Stromal cell of bone marrow (primary cell): ENCODE results near the gene LOC128125822.

Source experiments
- DNase-seq: peaks from one replicate; pipeline ENCODE4 v3.0.0-alpha.2; 2012; ENCODE audit warnings: low read depth

Gene LOC128125822

DNA sequence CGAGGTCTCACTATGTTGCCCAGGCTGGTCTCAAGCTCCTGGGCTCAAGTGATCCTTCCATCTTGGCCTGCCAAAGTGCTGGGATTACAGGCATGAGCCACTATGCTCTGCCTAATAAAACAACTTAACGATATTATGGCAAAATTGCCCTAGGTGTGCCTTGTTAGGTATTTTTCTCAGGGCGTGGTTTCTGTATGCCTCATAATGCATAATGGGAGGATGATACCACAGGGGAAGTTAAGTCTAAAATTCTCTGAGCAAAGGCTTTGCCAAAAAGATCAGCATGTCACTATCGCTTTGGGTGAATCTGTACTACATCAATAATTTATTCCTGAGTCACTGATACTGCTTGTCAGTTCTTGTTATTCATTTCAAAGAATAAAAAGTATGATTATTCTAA, 15.9 kb upstream of the LOC128125822 start:
- DNase-seq, result no peak

DNA sequence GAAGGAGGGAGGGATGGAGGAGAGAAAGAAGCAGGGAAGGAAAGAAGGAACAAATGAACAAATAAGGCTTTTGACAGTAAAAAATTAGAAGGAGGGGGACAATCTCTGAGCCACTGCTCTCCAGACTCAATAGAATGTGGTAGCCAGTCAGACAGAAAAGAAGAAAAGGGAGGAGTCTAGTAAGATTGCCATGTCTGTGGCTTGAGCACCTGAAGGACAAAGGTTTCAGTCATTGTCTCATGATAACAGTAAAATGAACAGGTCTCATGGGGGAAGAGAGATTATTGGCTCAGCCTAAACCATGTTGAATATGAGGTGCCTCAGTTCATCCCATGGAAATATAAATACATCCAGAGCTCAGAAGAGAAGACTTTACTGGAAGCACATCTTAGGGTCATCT, 14.0 kb upstream of the LOC128125822 start:
- no peak for DNase-seq

DNA sequence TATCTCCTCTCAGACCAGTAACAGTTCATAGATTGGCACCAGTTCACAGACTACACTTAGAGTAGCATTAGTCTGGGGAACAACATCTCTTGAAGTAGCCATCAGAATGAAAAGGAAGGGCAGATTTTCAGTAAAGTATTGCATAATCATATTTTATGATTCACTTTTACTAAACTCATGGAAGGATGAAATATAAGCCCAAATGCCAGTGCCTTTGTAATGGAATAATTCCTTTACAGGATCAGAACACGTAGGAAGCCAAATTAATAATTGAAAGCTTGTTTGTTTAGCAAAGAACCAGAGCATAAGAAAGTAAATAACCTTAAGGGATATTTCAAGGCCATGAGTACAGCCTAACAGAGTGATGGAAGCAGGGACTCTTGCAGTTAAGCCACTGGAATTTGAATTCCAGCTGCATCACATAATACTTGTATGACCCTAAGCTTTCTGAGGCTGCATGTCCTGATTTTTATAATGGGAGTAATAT, 11.4 kb upstream of the LOC128125822 start:
- DNase-seq, result peak; percentile 54

DNA sequence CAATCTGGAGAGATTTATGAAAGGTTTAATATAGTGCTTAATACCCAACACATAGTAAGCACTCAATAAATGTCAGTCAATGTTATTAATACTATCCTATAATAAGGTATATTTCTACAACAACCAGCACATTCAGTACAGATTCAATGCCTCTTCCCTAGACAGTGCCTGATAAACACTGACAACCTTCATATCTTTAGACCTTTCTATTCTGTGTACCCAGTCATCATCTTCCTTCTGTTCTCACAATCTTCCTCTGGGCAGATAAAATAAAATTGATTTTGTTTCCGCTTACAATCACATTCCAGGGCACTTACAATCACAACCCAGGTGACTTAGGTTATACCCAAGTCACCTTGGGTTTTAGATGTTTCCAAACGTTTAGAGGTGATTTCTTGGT, 11.0 kb upstream of the LOC128125822 start:
- DNase-seq, result no peak

DNA sequence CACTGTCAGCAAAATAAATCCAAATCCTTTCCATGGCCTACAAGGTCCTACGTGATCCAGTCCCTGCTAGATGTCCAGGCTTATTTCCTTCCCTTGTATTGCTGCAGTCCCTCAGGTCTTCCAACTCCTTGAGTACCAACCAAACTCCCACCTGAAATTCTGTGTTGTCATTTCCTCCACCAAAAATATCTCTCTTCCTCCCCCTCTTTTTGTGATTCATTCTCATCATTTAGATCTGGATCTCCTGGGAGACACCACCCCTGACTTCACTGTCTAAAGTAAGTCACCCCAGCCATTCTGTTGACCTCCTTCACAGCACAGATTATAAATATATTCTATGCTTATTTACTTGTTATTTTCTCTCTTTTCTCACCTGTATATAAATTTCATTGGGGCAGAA, 9.0 kb upstream of the LOC128125822 start:
- no peak for DNase-seq

DNA sequence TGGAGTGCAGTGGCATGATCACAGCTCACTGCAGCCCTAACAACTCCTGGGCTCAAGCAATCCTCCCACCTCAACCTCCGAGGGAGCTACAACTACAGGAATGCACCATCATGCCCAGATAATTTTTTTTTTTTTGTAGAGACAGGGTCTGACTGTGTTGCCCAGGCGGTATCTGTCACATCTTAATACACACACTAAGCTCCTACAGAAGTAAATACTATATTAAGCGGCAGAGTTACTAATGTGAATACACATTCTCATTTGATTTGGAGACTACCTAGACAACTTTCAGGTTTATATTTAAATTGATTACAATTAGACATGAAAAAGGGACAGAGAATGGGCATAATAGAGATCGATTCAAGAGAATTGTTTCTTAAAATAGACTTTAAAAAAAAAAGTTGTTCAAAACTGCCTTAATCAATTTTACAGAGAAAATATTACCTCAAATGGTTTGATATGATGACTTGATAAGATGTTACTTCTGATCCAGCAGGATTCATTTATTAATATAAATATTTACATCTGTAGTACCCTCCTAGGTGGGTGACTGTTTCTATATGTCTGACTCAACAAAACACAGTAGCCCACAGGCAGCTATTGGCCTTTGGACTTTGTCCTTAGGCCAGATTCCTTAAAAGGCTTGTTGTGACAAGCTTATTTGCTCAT, 7.1 kb upstream of the LOC128125822 start:
- no peak for DNase-seq

DNA sequence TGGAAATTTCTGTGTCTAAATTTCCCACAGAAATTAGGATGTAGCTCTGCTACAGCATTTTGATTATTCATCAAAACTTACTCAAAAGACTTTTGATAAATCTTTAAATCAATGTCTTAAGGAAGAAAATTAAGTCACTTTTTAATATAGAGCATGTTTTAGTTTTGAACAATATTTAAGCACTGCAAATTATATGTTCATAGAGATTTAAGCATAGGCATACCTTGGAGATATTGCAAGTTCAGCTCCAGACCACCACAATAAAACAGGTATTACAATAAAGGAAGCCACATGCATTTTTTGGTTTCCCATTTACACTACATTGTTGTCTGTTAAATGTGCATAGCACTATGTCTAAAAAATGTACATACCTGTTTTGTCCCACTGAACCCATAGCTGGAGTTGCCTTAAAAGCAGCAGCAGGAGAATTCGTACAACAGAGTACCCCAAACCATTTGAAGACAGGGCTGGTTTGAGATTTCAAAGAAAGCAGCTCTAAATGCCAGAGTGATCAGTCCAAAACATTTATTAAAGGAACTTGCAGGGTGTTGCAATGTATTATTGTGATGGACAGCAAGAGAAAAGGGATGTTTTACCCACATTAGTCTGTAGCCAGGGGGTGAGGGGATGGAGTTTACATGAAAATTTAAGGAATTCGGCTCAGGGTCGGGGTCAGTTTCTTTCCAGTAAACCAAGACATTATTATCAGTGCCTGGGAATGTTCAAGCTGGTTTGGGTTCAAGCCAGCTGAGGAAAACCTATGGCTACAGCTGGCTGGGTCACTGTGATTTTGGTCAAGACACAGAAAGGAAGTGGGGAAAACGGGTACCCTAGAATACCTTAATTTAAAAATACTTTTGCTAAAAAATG, 6.3 kb upstream of the LOC128125822 start:
- no peak for DNase-seq

DNA sequence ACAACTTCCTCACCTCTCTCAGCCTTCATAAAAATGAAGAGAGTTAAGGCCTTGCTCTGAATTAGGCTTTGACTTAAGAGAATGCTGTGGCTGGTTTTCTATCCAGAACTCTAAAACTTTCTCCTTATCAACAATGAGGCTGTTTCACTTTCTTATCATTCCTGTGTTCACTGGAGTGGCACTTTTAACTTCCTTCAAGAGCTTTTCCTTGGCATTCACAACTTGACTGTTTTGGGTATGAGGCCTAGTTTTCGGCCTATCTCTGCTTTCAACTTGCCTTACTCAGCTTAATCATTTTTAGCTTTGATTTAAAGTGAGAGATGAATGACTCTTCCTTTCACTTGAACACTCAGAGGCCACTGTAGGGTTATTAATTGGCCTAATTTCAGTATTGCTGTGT, 4.3 kb upstream of the LOC128125822 start:
- no peak for DNase-seq

DNA sequence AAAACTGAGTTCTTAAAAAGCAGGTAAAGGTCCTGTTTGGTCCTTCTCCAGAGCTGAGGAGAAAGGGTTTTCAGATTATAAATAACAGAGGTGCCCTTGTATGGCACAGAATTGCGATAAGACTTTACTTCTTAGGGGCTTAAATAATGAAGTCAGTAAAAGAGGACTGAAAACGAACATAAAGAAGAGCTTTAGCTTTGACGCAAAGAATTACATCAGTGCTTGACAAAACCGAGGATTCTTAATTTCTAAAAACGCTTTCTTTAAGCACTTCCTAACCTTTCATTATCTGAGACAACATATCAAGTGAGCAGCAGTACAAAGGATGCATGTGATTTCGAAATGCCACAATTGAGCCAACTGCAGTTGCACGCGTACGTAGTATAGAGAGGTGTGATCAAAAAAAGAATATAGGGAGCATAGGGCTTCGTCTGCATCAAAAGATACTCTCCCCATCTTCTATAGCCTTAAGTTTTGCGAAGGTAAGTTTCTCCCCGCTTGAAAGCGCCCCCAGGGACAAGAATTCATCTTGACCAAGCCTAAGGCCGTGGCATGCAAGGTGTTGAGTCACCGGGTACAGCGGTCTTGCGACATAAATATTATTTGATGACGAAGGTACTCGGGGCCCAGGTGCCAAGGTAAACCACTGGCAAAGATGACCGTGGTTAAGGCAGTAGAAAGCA, 778 bp upstream of the LOC128125822 start:
- peak; percentile 54 for DNase-seq

DNA sequence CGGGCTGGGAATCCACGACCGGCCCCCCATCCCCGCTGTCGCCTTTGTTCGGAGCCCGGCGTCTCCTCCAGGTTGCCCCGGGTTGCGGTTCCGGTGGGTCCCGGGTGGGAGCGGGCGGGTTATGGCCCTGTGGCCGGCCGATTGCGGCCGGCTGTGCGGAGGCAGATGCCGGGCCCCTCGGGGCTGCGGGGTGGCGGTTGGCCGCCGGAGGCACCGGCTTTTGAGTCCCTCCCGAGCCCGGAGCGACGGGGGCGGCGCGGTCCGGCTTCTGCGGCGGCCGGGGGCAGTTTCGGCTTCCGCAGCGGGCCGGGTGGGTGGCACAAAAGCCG, 431 bp downstream of the LOC128125822 start:
- DNase-seq, result no peak

DNA sequence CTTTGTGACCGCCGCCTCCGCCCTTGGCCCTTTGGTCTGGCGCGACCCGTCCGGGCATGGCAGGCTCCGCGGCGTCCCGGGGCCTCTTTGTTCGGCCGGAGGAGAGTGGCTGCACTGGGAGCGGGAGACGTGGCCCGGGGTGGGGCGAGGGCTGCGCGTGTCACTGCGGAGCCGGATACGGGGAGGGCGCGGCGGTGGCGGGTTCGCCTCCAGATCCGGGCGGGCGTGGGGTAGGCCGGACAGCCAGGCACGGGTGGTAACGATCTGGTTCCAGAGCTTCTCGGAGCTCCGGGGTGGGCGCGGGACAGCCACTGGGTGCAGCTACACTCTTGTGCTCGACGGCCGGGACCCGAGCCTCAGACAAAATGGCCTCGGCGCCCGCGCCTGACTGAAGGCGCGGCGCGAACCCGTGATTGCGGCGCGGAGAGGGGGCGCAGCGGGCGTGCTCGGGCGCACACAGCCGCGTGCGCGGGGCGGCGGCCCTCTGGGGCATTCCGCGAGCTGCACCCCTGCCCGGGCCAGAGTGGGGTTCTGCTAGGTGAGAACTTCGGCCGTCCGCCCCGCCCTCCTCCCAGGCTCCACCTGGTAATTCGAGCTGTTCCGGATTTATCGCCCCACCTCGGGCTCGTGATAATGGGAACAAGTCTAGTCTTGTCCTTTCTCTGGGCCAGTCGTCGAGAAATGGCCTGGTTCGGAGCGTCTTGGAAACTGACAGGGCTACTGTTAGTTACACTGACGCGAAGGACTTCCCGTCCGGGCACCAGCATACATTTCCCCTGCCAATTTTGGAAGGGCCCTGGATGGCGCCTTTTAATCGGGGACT, 1.0 kb downstream of the LOC128125822 start:
- DNase-seq, result peak; percentile 46

DNA sequence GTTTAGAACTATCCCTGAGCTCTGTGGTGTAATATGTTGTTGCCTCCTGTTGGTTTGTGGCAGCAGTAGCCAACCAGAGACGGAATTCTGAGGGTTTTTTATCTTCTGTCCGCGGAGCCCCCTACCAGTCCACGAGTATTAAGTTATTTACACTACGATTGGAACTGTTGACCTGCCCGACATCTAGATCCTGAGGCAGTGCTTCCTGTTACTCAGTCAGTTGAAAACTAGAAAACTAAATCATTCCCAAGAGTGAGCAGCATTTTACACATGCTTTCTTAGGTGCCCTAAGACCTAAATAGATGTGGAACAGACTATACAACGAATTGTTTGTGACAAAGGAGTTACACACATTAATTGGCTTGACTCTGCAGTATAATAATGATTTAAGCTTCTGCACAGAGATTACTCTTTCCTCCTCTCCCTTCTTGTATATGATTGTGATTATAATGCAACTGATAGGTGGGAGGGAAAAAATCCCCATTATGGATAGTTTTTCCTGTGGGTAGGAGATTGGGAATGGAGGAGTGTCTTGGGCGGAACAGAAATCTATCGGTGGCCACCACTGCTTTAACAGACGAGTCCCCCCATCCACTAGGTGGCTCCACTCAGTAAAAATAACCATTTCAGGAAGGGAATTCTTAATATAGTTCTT, 1.7 kb downstream of the LOC128125822 start:
- DNase-seq, result peak; percentile 42

DNA sequence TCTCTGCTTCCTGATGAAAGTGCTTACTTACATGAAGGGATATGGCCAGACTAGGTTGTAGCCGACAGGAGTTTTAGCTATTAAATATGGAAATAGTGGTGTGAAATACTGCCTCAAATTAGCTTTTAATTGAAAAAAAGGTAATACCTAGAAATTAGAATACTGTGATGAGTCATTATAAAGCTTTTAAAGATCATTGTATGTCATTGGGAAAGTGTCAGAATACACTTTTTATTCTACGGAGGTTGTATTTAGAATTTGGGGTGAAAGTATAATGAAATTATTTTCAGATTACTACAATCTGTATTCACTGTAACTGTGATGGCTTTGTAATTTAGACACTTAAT, 2.2 kb downstream of the LOC128125822 start:
- DNase-seq, result no peak

DNA sequence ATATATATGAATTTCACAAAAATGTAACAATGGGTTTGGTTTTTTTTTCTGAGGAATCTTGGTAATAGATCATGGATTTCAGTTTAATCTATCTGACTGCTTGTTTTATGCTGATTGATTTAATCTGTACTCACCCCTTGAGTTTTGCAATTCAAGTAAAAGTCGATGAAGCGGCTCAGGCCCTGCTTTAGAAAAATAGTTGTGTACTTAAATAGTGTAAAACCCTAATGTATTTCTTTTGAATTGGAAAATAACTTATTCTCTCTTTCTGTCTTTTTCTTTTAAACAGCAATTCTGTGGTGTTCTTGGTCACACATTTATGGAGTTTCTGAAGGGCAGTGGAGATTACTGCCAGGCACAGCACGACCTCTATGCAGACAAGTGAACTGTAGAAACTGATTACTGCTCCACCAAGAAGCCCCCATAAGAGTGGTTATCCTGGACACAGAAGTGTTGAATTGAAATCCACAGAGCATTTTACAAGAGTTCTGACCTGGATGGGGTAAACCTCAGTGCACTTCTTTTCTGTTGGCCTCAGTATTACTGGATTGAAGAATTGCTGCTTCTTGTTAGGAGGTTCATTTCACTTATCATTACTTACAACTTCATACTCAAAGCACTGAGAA, 4.0 kb downstream of the LOC128125822 start:
- DNase-seq, result no peak

DNA sequence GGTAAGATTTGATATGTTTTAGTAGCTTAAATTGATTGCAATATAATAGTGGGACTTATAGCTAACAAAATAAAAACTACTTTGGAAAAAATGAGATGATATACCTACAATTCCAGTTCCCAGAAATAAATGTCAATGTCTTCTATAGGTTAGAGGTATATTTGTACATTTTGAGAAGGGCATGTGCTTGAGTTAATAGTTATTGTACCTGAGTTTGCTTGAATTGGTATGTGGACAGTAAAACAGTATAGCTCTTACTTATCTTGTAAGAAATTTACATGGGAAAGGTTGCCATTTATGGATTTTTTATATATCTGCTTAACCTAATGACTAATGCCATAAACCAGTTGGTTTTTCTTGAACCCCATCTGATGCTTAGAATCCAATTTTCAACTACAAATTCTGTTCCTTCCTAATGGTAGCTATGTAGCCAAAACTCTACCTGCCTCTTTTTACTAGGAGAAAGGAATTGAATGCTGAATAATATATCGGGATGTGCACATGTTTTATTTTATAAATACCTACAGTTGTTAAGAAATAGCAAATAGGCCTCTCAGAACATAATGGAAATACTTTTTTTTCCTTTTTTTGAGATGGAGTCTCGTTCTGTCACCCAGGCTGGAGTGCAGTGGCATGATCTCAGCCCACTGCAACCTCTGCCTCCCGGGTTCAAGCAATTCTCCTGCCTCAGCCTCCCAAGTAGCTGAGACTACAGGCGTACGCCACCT, 4.9 kb downstream of the LOC128125822 start:
- no peak for DNase-seq

DNA sequence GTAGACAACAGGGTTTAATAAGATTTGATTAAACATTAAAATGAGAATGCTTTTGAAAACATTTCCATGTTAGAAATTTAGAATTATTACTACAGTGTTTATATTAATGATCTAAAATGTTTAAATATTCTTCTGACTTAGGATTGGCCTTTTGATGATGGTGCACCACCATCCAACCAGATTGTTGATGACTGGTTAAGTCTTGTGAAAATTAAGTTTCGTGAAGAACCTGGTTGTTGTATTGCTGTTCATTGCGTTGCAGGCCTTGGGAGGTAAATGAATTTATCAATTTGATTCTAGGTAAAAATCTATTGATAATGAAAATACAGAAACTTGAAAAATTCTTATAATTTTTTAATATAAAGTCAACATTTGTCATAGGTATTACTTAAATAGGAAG, 6.5 kb downstream of the LOC128125822 start:
- no peak for DNase-seq

DNA sequence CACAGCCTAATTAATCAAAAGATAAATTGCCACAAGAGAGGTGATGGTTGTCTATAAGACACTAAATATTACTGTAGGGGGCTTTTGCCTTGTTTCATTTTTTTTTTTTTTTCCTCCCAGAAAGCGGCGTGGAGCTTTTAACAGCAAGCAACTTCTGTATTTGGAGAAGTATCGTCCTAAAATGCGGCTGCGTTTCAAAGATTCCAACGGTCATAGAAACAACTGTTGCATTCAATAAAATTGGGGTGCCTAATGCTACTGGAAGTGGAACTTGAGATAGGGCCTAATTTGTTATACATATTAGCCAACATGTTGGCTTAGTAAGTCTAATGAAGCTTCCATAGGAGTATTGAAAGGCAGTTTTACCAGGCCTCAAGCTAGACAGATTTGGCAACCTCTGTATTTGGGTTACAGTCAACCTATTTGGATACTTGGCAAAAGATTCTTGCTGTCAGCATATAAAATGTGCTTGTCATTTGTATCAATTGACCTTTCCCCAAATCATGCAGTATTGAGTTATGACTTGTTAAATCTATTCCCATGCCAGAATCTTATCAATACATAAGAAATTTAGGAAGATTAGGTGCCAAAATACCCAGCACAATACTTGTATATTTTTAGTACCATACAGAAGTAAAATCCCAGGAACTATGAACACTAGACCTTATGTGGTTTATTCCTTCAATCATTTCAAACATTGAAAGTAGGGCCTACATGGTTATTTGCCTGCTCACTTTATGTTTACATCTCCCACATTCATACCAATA, 7.8 kb downstream of the LOC128125822 start:
- DNase-seq, result no peak

DNA sequence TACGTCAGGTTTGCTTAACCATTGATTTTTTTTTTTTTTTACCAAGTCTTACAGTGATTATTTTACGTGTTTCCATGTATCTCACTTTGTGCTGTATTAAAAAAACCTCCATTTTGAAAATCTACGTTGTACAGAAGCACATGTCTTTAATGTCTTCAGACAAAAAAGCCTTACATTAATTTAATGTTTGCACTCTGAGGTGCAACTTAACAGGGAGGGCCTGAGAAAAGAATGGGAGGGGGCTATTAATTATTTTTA, 8.4 kb downstream of the LOC128125822 start:
- DNase-seq, result no peak

DNA sequence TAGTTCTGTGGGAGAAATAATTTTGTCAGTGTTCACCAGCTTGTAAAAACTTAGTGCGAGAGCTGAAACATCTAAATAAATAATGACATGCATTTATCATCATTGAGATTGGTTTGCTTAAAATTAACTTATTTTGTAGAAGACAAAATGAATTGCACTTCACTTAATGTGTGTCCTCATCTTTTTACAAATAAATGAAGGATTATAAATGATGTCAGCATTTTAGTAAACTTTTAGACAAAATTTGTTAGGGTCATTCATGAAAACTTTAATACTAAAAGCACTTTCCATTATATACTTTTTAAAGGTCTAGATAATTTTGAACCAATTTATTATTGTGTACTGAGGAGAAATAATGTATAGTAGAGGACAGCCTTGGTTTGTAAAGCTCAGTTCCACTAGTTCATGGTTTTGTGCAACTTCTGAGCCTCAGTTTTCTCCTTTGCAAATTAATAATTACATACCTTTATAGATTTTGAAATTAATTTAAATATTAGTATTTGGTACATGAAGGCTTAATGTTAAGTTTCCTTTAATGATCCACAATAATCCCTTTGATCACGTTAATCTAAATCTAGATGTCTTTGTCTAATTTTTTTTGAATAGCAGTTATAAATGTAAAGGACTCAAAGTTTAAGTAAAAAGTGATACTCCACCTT, 9.2 kb downstream of the LOC128125822 start:
- no peak for DNase-seq
